Measurements from ENCODE around the gene IREB2.

IREB2 gene

DNA sequence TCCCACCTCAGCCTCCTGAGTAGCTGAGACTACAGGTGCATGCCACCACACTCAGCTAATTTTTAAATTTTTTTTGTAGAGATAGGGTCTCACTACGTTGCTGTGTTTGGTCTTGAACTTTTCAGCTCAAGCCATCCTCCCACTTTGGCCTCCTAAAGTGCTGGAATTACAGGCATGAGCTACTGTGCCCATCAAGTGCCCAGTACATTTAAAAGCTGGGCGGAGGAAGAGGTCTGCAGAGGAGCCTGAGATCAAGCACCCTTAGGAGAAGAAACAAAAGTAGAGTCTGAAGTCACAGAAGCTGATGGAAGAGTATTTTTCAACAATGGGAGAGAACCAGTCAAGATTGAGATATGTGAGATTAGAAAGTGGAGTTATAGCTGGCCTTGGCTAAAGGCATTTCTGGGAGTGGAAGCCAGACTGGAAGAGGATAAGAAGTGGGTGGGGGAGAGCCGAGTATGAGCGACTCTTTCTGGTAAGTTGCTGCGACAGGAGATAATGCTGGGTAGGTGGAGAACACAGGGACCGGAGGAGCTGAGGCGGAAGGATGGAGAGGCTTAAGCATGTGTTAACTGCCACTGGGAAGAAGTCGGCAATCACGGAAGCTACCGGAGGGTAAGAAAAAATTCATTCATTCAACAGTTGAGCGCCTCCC lies 782 bp upstream of the IREB2 start:
- no peak for DNase-seq (ENCODE audit: low spot score)

- DNase-seq (ENCODE audit: low spot score) = no peak
Measured at GRCh38 chr15:78438619-78439285, 736 bp downstream of the IREB2 start.

GRCh38 chr15:78440375-78441373 lies 2.7 kb downstream of the IREB2 start:
- DNase-seq (ENCODE audit: low spot score) = no peak

- no peak for DNase-seq (ENCODE audit: low spot score)
Measured at GRCh38 chr15:78444255-78444654, 6.2 kb downstream of the IREB2 start.

- no peak for DNase-seq (ENCODE audit: low spot score)
Measured at GRCh38 chr15:78445875-78446274, 7.9 kb downstream of the IREB2 start.

DNA sequence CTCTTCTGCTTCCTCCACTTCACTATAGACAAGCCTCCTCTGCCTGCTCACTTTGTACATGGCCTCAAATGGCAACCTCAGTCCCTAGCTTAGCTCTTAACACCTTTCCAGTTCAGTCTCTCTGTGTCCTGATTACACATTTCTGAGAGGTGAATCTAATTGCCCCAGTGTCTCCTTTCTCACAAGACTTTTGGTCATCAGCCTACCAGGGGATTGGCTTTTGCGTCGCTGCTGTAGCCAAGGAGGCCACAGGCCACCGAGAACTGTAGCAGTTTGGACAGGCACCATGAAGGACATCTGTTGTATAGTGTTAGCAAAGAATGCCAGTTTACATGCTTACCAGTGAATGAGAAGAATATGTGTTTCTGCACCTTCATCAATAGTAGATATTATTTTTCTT lies 8.5 kb downstream of the IREB2 start:
- DNase-seq (ENCODE audit: low spot score) = no peak

DNA sequence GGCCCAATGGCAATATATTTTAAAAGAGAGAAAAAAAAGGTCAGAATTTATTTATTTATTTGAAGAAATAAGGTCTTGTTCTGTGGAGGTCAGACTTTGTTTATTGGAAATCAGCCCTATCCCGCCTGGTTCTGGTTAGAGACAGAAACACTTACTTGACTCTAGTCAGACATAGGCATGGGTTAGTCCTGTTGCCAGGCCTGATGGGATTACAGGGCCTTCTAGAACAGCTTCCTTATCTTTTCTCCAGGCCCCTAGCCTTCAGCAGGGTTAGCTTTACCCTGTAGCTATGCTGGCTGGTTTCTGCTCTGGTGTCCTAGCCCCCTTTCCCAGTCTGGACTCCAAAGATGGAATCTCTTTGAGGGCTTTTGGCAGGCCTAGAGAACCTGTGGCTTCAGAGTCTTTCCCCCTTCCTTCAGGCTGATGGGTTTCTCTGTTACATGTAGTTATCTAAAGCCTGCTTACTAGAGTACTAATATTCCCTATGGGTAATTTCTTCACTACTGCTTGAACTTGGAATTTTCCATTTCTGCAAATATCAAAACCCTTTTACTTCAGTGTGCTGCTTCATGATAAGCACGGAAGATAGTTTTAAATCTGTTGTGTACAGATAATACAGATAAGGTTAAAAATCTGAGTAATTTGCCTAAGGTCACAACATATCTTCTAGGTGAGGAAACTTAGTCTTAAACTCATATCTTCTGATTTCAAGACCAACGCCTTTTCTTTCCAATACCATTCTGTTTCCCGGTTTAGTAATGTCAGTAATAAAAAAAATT lies 10.6 kb downstream of the IREB2 start:
- no peak for DNase-seq (ENCODE audit: low spot score)

DNA sequence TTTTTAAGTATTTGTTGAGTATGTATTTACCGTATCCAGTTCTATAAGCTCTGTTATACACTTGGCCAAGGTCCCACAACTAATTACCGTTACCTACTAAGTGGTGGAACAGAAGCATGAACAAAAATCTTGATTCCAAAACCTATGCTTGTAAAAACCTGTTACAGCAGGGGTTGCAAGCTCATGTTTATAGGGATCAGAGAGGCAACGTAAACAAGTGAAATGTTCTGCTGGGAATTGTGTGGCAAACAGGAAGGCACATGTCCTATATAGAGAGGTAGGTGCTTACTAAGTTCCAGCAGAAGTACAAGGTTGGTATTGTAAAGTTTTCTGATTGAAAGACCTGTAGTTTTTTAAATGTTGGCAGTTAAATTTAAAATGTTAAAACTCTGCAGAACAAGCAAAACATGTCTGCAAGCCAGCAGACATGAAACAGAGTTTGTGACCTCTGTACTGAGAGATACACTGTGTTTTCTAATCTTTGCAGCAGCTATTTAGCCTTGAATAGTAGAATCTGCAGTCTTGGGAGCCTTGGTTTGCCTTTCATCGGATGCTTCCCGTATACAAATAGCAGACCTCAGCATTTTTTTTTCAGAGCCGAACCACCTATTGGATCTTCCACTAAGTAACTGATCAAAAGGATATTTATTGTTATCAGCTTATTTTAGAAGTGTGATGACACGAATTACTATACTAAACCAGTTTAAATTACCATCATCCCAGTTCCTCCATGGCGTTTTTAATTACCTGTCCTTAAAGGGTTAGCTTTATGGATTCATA lies 11.4 kb downstream of the IREB2 start:
- DNase-seq (ENCODE audit: low spot score) = no peak

- DNase-seq (ENCODE audit: low spot score) = no peak
Measured at GRCh38 chr15:78450285-78450858, 12.4 kb downstream of the IREB2 start.

DNA sequence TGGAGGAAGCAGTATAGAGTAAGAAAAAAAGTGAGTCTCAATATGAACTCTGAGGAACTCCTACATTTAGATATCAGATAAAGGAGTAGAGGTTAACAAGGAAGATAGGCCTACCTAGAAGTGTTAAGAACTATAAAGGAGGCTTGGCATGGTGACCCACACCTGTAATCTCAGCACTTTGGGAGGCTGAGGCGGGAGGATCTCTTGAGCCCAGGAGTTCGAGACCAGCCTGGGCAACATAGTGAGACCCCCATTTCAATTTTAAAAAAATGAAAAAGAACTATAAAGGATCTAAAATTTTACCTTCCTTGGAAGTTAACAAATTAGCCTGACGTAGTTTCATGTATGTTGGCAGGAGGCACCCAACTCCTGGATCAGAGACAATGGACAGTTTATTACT lies 14.5 kb downstream of the IREB2 start:
- no peak for DNase-seq (ENCODE audit: low spot score)

DNA sequence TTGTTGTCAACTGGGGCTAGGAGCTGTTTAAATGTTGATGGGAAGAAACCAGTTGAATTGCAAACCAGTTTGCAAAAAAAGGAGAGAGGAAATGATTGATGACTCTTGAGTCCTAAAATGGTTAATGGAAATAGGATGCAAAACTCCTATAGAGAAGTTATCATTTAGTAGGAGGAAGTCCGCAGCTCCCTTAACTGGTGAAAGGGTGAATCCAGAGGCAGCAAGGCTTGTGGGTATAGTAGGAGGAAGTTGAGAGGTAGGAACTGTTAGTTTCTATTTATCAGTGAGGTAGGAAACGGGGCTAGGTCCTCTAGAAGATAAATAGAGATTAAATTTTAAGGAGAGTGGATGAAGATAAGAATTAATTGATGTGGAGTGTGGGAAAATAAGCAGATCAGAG lies 15.4 kb downstream of the IREB2 start:
- DNase-seq (ENCODE audit: low spot score) = no peak

GRCh38 chr15:78454992-78455391 lies 17.0 kb downstream of the IREB2 start:
- no peak for DNase-seq (ENCODE audit: low spot score)

DNA sequence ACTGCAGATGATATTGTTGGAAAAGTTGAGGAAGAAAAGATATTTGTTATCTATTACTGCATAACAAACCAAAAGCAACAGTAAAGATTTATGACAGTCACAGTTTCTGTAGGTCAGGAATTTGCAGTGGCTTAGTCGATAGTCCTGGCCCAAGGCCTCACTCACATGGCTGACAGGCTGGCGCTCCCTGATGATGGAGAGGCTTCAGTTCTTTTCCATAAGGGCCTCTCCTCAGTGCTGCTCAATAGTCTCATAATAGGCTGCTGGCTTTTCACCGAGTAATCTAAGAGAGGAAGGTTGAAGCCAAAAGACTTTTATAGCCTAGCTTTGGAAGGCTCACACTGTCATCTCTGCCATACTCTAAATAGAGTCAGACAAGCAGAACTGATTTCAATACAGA lies 17.7 kb downstream of the IREB2 start:
- DNase-seq (ENCODE audit: low spot score) = no peak

- no peak for DNase-seq (ENCODE audit: low spot score)
Measured at GRCh38 chr15:78456426-78456825, 18.4 kb downstream of the IREB2 start.

DNA sequence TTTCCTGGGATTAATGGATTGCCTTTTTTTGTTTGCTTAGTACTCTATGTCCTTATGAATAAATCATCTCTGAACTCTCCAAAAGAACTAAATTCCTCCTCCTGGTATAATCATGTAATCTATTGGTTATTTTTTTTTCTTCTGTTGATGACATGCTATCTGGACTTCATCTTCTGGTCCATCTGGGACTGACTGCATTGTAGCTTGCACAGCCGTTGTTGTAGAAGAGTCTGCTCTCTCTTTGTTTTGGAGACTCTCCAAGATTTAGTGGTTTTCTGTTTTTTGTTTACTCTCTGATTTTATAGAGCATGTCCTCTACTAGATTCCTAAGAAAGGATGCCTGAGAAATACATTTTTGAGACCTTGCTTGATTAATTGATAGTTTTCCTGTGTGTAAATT lies 19.1 kb downstream of the IREB2 start:
- no peak for DNase-seq (ENCODE audit: low spot score)

DNA sequence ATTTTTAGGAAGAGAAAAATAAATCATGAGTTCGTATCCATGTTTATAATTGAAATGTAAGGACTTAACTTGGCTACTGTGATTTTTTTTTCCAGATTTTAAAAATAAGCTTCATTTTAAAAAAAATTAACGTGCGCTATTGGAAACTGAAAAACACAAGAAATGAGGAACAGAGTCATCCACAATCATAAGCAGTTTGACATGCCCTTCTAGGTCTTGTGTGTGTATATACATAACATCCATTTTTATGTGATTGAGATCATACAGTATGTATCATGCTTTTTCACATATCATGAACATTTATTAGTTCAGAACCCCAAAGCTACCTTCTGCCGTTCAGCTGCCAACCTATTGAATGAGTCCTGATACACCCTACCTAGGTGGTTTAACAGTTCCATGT lies 22.7 kb downstream of the IREB2 start:
- no peak for DNase-seq (ENCODE audit: low spot score)

DNA sequence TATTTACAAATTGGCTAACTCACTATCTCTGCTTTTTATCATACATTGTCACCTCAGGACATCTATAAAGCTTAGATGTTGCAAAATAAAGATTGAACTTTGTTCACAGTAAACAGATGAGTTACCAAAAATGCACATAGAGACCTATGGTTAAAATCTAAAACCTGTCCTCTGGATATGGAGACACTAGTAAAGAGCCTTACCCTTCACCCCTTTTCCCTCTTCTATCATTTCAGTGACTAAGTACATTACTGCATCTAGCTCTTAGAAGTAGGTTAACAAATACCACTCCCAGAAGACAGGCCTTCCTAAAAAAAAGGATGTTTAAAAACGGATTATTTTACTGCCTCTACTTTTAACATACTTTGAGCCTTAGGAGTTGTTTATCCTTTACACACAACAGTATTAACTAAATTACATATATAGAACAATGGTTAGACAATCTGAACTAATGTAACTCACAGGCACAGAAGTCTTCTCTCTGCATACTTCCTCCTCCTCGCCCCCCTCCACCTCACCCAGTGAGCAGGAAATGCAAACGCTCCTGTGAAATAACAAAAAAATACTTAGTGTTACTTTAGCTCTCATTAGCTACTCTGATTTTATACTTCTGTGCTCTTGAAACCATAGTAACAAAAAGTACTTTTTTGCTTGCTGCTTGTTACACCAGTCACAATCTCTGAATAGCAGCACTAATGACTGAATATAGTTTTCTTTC lies 23.3 kb downstream of the IREB2 start:
- DNase-seq (ENCODE audit: low spot score) = no peak

GRCh38 chr15:78469031-78469430 lies 31.0 kb downstream of the IREB2 start:
- DNase-seq (ENCODE audit: low spot score) = no peak

- DNase-seq (ENCODE audit: low spot score) = no peak
Measured at GRCh38 chr15:78477295-78477694, 39.3 kb downstream of the IREB2 start.

DNA sequence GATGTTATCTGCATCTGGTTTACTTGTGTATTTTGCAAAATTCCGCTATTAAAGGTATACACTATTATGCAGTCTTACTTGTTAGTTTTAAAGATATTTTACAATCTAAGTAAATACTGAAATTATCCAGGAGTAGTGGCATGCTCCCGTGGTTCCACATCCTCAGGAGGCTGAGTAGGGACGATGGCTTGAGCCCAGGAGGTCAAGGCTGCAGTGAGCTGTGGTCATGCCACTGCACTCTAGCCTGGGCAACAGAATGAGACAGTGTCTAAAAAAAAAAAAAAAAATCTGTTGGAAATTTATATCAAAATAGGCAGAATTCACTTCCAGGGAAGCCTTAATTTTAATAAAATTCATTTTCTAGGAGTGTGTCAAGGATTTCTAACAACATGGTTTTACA lies 41.6 kb downstream of the IREB2 start:
- no peak for DNase-seq (ENCODE audit: low spot score)
